WI38 (cell line): ENCODE data around the gene RAB15.

Experiments used
- H3K4me3 ChIP-seq: 2 replicates; pipeline ENCODE4 v1.5.1; 2011; ENCODE audit warnings: low read depth, mild to moderate bottlenecking, control low read depth, low read length
- TF ChIP-seq, protein P1 (sequence below): IDR thresholded peaks from 2 replicates; pipeline ENCODE4 v1.5.1; 2012; ENCODE audit warnings: low read depth, mild to moderate bottlenecking, control low read depth, low read length

Gene RAB15

DNA sequence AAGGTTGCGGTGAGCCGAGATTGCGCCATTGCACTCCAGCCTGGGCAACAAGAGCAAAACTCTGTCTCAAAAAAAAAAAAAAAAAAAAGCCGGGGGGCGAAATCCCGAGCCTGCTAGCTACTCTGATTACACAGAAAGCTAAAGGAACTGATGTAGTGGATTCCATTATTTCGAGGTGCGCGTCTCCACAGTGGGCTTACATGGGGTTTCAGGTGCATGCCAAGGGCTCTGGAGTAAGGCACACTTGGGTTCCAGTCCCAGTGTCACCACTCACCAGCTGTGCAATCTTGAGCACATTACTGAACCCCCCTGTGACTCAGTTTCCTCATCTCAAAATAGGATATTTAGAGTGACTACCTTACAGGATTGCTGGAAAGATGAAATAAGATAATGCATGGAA lies 1.7 kb upstream of the RAB15 start:
- H3K4me3 ChIP-seq, result no peak overlapping the region
- TF ChIP-seq, protein P1, sequence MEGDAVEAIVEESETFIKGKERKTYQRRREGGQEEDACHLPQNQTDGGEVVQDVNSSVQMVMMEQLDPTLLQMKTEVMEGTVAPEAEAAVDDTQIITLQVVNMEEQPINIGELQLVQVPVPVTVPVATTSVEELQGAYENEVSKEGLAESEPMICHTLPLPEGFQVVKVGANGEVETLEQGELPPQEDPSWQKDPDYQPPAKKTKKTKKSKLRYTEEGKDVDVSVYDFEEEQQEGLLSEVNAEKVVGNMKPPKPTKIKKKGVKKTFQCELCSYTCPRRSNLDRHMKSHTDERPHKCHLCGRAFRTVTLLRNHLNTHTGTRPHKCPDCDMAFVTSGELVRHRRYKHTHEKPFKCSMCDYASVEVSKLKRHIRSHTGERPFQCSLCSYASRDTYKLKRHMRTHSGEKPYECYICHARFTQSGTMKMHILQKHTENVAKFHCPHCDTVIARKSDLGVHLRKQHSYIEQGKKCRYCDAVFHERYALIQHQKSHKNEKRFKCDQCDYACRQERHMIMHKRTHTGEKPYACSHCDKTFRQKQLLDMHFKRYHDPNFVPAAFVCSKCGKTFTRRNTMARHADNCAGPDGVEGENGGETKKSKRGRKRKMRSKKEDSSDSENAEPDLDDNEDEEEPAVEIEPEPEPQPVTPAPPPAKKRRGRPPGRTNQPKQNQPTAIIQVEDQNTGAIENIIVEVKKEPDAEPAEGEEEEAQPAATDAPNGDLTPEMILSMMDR, result no peak

DNA sequence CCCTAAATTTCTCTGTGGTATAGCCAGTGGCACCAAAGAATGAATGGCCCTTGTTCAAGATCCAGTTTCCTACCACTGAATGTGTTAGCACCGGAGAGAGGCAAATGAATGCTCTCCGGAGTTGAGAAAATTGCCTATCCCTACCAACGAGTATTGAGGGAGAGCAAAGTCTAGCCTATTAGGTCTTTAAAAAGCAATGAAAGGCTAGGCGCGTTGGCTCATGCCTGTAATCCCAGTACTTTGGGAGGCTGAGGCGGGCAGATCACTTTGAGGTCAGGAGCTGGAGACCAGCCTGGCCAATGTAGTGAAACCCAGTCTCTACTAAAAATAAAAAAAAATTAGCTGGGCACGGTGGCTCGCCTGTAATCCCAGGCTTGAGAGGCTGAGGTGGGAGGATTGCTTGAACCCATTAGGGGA lies 898 bp upstream of the RAB15 start:
- TF ChIP-seq, protein P1, result no peak
- H3K4me3 ChIP-seq, result peak overlapping the region; percentile 64; the same call in 1 of the 2 replicates

DNA sequence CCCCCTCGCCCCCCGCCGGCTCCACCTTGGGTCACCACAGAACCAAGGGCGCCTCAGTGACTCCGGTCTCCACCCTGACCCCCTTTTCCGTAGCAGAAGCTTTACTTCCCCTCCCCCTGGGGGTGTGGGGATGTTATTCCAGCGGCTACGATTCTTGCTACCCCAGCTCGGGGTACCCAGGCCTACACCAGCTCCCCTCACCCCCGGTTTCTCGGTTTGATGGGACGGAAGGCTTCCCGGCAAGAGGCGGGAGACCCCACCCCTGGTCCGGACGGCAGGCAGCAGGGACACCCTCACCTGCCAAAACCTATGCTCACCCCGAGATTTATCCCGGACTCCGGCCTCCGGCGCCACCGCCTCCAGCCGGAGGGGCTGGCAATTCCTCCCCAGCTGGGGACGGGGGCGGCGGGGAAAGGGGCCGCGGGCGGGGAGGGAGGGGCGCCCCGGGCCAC lies 619 bp downstream of the RAB15 start:
- TF ChIP-seq, protein P1, result no peak
- H3K4me3 ChIP-seq, result peak overlapping the region; percentile 63

DNA sequence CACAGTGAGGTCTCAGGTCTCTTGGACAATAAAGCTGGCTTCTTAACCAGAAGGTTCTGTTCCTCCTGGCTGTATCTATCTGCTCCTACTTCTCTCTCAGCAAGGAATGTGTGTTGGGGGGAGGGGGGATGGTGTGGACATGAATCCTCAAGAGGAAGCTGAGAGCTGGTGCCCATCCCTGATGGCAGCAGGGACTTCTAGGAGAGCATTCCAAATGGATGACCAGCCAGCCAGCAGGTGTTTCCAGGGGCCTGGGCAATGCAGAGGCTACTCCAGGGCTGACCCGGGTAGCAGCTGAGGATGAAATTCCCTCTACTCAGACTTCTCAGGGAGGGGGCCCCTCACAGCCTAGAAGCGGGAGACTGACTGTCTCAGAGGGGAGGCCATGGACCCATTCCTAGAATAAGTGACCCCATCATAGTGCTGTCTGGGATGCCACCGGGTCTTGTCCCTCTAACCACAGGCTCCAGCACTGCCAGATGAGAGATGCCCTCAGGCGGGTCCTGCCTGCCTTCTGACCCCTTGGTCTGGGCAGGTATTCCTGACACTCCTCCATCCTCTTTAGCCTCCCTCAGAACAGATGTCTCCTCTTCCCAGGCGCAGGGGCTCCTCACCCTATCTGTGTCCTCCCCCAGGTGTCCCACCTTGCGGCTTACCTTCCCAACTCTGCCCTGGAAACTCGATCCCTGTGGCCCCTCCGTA lies 1.2 kb downstream of the RAB15 start:
- TF ChIP-seq, protein P1, result no peak
- peak overlapping the region; percentile 63 for H3K4me3 ChIP-seq

DNA sequence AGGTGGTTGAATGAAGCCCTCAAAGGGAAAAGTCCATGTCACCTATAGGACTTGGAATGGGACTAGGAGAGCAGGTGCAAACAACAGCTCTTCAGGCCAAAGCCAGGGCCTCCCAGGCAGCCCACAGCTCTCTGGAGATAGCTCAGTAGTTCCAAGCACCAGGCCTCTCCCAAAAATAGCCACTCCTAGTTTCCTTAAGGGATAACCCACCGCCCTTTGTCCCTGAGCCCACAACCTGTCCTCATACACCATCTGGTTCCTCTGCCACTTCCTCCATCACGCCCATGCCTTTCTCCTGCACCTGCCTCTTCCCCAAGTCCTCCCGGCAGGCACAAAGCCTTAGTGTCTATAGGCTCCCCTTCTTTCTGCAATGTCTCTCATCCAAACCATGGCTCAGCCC lies 2.1 kb downstream of the RAB15 start:
- no peak overlapping the region for H3K4me3 ChIP-seq
- TF ChIP-seq, protein P1, result no peak

DNA sequence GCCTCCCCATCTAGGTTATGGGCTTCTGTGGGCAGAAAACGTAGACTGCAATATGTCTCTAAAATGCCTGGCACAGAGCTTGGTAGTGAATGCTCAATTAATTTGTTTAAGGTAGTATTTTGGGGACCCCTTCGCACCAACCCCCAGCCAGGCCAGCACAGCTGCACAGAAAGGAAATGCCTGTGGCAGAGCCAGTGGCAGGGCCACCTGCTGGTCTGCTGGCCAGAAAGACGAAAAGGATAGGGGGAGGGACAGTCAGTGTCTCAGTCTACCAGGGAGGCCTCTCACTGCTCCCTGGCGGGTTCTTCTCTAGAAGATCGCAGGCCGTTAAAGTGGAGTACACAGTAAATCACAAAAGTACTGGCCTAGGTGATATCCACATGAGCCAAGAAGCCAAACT lies 3.5 kb downstream of the RAB15 start:
- H3K4me3 ChIP-seq, result no peak overlapping the region
- TF ChIP-seq, protein P1, result no peak

DNA sequence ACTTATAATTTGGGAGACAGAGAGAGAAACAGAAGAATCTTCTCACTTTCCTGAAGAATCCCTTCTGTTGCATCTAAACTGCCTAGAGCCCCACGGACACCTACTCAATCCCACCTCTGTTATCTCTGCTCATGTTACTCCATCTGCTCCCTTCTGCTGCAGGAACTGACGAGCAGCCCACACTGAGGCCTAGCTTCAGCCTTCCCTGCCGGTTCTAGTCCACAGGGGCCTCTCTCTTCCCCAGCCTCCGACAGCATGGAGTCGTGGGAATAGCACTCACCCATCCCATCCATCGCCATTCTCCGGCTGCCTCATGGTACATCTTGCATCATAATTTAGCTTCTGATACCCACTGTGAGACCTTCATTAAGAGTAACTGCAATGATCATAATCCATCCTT lies 4.0 kb downstream of the RAB15 start:
- TF ChIP-seq, protein P1, result no peak
- H3K4me3 ChIP-seq, result no peak overlapping the region
